HG03045 (cell line): Measurements from ENCODE around the gene MARK2.
"Not testable (repeated sequence)": the region's sequence is repeated elsewhere in the genome, so short reads cannot be mapped to it uniquely, and the experiment has no call there.

Experiments
- ATAC-seq: cut with Tn5 transposase; IDR thresholded peaks from one replicate; pipeline ENCODE4 v1.9.1; 2021; ENCODE audit warnings: mild to moderate bottlenecking, moderate library complexity; ENCODE audit not compliant: unreplicated experiment

MARK2 gene

GRCh38 chr11:63838678-63839507, at the start of gene MARK2:
TSS of gene MARK2 (plus strand) at chr11:63839110. CDS start at chr11:63839507, 397 bp downstream.
- peak; percentile 76 for ATAC-seq

- no peak for ATAC-seq
Observed at GRCh38 chr11:63791495-63792167, 47.3 kb upstream of the MARK2 start.

GRCh38 chr11:63793161-63793560, 45.7 kb upstream of the MARK2 start:
- no peak for ATAC-seq

DNA sequence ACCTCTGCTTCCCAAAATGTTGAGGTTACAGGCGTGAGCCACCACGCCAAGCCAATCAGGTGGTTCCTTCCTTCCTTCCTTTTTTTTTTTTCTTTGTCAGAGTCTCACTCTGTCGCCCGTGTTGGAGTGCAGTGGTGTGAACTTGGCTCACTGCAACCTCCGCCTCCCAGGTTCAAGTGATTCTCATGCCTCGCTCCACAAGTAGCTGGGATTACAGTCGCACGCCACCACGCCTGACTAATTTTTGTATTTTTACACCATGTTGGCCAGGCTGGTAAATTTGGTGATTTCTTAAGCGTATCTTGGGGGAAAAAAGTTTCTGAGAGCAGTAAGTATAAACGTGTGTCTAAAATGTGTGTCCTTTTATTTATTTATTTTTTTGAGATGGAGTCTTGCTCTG, 43.8 kb upstream of the MARK2 start:
- no peak for ATAC-seq

DNA sequence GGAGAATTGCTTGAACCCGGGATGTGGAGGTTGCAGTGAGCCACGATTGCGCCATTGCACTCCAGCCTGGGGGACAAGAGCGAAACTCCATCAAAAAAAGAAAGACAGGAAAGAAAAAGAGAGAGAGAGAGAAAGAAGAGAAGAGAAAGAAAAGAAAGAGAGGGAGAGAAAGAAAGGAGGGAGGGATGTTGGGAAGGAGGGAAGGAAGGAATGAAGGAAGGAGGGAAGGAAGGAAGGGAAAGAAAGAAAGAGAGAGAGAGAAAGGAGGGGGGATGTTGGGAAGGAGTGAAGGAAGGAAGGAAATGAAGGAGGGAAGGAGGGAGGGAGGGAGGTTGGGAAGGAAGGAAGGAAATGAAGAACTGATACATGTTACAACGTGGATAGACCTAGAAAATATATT, 38.0 kb upstream of the MARK2 start:
- ATAC-seq: no peak

DNA sequence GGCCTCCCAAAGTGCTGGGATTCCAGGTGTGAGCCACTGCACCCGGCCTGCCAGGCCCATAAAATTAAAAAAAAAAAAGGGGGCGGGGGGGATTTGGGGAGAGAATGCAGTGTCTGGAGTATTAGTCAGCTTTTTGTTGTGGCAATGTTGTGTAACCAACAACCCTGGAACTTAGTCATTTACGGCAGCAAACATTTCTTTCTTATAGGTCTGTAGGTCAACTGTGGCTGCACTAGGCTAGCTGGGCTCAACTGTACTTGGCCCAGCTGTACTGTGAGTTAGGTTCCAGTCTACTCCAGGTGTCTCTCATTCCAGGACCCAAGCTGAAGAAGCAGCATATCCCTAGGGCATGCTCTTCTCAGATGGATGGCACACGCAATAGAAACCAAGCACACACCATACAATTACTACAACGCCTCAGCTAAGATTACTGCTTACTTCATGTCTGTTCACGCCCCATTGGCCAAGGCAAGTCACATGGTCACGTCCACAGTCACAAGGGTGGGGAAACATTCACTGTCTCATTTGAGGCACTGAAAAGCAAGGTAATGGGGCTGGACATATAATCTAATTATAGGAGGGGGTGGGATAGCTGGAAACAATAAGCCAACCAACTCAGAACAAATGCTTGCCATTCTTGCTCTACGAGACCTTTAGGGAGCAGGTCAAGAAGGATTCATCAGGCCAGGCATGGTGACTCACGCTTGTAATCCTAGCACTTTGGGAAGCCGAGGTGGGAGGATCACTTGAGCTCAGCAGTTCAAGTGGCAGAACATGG, 36.1 kb upstream of the MARK2 start:
- no peak for ATAC-seq

DNA sequence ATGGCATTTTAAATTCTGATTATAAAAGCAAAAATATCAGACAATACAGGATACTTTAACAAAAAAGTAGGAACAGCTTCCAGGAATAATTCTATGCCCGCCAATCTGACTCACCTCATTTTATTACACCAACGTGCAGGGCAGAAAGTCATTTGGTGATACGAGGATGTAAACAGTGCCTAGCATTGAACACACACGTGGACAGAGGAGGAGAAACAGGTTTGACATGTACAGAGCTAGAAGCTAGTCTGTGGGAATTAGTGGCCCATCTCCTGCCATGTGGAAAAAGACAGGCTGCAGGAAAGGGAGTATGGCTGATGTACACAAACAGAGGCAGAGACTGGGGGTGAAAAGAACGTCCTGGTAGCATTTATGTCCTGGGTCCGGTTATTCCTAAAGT, 34.7 kb upstream of the MARK2 start:
- no peak for ATAC-seq

- no peak for ATAC-seq
Observed at GRCh38 chr11:63805844-63806415, 33.0 kb upstream of the MARK2 start.

DNA sequence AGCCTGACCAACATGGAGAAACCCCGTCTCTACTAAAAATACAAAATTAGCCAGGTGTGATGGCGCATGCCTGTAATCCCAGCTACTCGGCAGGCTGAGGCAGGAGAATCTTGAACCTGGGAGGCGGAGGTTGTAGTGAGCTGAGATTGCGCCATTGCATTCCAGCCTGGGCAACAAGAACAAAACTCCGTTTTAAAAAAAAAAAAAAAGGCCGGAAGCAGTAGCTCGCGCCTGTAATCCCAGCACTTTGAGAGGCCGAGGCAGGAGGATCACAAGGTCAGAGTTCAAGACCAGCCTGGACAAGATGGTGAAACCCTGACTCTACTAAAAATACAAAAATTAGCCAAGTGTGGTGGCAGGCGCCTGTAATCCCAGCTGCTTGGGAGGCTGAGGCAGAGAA, 28.5 kb upstream of the MARK2 start:
- not testable (repeated sequence) for ATAC-seq

DNA sequence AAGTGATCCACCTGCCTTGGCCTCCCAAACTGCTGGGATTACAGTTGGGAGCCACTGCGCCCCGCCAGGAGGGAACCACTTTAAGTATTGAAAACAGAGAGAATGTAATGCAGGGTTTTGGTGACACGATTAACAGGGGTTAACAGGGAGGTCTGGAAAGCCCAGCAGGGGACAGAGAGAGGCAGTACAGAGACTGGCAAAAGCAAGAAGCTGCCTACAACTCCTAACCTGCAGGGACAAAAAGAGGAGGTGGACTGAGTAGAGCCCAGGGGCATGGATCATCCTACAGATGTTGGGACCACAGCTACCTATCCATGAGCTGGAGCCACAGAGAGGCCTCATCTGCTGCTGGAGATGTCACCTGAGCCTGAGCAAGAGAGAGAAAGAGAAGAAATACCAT, 27.4 kb upstream of the MARK2 start:
- ATAC-seq: no peak

GRCh38 chr11:63813035-63813562, 25.8 kb upstream of the MARK2 start, which contains the start of gene SPINDOC:
TSS of gene SPINDOC (plus strand) at chr11:63813456. CDS start at chr11:63813687, 231 bp downstream.
- peak; percentile 87 for ATAC-seq

DNA sequence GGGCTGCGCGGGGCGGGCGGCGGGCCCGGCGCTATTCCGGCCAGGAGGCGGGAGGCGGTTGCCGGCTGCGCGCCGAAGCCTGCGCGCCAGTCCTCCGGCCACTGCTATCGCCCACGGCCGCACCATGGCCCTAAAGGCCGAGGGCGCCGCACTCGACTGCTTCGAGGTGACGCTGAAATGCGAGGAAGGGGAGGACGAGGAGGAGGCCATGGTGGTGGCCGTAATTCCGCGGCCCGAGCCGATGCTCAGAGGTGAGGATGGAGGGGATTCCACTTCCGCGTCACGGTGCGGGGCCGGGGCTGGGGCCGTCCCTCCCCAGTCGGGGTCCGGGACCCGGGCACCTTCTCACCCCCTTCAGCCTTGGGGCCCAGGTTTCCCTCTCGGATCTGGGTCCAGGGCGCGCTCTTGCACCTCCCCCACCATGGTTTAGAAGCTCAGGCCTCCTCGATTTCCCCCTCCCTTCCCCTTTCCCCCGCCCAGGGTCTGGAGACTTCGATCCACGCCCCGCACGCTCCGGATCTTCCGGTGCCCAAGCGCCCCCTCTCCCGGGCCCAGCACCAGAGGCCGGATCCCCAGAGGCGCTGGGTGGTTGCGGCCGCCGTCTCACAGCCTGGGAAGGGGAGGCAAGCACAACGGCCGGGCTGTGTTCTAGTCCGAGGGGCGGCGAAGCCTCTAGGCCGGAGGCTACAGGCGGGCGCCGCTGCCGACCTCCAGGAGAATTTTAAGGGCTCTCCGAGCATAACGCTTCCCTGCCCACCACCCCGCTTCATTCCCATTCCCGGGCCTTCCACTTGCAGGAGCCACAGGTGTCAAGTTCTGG, 25.1 kb upstream of the MARK2 start:
- ATAC-seq: peak; percentile 46

DNA sequence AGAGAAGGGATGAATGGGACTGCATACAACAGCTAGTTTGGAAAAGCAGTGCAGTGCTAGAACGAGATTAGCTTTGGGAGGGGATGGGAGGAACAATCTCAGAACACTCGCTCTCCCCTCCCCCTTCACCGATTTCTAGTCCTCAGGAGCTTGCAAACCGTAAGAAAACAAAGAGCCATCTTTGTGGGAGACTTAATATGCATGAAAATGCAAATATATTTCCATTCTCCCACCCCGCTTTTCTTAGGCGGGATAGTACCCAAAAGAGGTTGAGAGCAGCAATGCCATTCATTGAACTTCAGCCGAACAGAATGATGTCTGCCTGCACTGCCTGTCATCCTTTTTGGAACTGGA, 24.6 kb upstream of the MARK2 start:
- ATAC-seq: no peak

GRCh38 chr11:63816166-63816565, 22.7 kb upstream of the MARK2 start:
- ATAC-seq: no peak

GRCh38 chr11:63816732-63817131, 22.2 kb upstream of the MARK2 start:
- ATAC-seq: no peak

DNA sequence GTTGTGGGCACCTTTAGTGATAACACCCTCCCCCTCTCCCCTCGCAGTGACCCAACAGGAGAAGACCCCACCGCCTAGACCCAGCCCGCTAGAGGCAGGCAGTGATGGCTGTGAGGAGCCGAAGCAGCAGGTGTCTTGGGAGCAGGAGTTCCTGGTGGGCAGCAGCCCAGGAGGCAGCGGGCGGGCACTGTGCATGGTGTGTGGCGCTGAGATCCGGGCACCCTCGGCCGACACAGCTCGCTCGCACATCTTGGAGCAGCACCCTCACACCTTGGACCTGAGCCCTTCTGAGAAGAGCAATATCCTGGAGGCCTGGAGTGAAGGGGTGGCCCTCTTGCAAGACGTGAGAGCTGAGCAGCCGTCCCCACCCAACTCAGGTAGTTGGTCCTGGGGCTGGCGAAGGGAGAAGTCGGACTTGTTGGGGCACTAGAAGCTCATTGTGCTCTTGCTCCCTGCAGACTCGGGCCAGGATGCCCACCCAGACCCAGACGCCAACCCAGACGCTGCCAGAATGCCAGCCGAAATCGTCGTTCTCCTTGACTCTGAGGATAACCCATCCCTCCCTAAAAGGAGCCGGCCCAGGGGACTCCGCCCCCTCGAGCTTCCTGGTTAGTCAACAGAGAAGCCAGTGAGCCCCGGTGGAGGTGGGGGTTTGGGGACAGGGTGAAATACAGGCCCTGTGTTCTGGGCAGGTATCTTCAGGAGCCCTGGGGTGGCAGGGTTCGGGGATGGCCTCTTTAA, 21.0 kb upstream of the MARK2 start:
- no peak for ATAC-seq

- ATAC-seq: no peak
Observed at GRCh38 chr11:63818609-63819008, 20.3 kb upstream of the MARK2 start.

DNA sequence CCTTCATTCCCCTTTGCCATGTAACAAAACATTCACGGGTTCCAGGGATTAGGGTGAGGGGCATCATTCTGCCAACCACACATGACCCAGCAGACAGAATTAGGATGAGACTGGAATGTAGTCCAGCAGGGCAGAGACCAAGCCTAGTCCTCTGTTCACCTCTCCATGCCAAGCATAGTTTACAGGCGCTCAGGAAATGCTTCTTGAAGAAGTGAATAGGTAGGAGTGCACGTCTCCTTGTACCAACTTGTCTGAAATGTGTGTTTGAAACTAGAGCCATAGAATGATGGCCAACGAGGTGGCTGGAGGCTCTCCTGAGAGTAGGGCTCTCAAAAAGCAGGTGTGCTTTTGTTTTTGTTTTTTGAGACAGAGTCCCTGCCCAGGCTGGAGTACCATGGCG, 17.5 kb upstream of the MARK2 start:
- no peak for ATAC-seq

- no peak for ATAC-seq
Observed at GRCh38 chr11:63826471-63827190, 12.3 kb upstream of the MARK2 start.
